Stomach (tissue), 4 donors: ENCODE measurements around the gene PFDN2.
A peak's percentile ranks its signal among the peaks of the same experiment; 100 is the strongest.

Experiments
- EP300 ChIP-seq: sonication (generic); formaldehyde crosslinking; IDR thresholded peaks from one replicate; pipeline ENCODE4 v1.6.1; 2017; ENCODE audit warnings: antibody characterized with exemption
- POLR2A ChIP-seq, 4 donors: fragments of 450-650 bp; IDR thresholded peaks; one replicate each; pipeline ENCODE4 v1.6.1; 2016; ENCODE audit warnings: antibody characterized with exemption in 4 of 4, control low read depth in 2 of 4, mild to moderate bottlenecking in 1 of 4, moderate library complexity in 1 of 4
- POLR2AphosphoS5 ChIP-seq, 3 donors: sonication (generic); formaldehyde crosslinking; IDR thresholded peaks; one replicate each; pipeline ENCODE4 v1.6.1; 2016; ENCODE audit warnings: antibody characterized with exemption in 3 of 3
- TF ChIP-seq, protein P1 (sequence below), 7 experiments: fragments of 450-650 bp in 4 of 7; fragments of 200-600 bp in 3 of 7; sonication (generic) in 3 of 7; IDR thresholded peaks; one replicate each; pipeline ENCODE4 v1.5.1; 2016 to 2019; ENCODE audit warnings: antibody characterized with exemption in 7 of 7, control low read depth in 2 of 7, mild to moderate bottlenecking in 1 of 7

DNA sequence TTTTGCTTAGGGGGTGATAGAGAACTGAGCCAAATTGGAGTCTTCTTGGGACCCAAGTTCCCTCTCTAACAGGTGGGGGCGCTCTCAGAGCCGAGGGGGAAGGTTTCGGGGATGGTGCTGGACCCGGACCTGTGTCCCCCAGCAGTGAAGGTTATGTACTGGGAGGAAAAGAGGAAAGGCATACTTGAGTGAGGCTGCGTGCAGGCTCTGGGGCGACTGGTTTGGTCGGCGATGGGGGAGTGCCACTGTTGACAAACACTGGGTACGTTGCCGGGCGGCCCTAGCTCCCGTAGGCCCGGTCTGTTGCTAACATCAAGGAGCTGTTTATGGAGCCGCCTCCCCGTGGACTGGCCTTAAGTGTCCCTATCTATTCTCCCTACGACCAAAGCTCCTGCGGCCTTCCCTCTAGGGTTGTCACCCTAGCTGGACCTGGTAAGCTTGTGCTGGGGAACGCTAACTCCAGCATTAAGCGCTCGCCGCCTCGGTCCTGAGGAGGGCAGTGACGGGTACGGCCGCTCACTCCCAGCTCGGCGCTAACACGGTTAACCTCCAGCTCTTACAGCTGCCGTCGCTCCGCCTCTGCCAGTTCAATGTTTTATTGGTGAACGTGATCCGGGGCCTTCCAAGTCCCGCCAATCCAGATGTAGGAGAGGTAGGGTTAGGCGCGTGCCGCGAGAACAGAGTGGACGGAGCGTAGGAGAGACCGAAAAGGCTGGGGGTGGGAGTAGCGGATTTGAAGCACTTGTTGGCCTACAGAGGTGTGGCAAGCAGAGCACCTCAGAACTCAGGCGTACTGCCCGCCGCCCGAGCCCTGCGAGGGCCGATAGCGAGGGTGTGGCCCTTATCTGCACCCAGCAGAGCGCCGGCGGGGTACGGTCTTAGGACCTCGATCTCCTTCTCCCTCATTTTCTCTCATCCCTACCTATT is 48.2 kb upstream of the PFDN2 start, which contains the start of gene PPOX:
- TF ChIP-seq EP300 (no peak), POLR2A (IDR thresholded peaks at IDR 0.05) (no peak), POLR2AphosphoS5 (IDR thresholded peaks at IDR 0.05) (peak; percentile 57 to 91 (median 81))
- TF ChIP-seq, protein P1, sequence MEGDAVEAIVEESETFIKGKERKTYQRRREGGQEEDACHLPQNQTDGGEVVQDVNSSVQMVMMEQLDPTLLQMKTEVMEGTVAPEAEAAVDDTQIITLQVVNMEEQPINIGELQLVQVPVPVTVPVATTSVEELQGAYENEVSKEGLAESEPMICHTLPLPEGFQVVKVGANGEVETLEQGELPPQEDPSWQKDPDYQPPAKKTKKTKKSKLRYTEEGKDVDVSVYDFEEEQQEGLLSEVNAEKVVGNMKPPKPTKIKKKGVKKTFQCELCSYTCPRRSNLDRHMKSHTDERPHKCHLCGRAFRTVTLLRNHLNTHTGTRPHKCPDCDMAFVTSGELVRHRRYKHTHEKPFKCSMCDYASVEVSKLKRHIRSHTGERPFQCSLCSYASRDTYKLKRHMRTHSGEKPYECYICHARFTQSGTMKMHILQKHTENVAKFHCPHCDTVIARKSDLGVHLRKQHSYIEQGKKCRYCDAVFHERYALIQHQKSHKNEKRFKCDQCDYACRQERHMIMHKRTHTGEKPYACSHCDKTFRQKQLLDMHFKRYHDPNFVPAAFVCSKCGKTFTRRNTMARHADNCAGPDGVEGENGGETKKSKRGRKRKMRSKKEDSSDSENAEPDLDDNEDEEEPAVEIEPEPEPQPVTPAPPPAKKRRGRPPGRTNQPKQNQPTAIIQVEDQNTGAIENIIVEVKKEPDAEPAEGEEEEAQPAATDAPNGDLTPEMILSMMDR (IDR thresholded peaks at IDR 0.05), result peak in 4 of 7 experiments; percentile 8 to 37 (median 17)
